Activated T-helper 9 cell treated with anti-CD3 and anti-CD28 coated beads, Interleukin-2, amount 50 U/mL, for 16 hours (primary cell): ENCODE data around the gene REN.

Experiments used
- DNase-seq: peaks from one replicate; pipeline ENCODE4 v3.0.0-alpha.2; 2020; ENCODE audit warnings: low read depth

REN gene

DNA sequence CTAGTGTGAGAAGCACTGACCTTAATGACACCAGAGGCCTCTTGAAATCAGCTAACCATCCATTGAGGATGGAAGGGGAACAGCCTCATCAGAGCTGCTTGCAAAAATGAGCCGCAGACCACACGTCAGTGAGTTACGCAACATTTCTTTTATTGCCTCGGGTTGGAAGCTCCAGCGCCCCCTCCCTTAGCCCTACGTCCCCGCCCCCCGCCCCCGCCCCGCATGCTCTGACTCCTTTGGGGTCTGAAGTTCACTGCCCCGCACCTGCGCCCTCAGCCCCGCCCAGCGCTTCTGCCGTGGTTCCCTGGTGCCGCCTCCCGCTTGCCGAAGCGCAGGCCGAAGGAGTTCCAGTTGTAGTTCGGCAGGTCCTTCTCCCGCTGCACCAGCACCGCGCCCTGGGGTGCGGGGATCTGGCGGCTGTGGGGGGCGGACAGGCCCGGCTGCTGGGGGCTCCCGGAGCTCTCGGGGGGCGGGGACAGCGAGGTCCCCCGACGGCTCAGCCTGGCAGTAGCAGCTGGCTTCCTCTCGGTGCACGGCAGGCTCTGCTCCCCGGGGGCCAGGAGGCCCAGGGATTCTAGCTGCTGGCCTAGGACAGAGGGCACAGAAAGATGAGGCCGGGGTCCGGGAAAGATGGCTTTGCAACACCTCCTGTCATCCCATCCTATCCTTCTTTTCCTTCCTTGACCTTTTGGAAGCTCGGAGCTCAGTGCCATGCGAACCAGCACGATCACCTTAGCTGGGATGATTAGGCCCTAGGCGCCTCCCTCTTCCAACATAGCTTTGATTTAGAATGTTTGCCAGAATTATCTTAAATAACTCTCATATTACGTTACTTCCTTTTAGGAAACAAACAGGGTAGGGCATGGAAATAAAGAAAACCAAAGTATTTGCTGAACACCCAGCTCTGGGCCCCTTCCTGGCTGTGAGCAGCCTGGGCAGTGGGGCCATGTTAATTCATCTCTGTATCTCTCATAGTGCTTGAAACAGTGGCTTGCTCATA is 24.4 kb upstream of the REN start:
- DNase-seq: no peak

- DNase-seq: no peak
Observed at GRCh38 chr1:204188959-204189639, 23.0 kb upstream of the REN start.

- no peak for DNase-seq
Observed at GRCh38 chr1:204186597-204186996, 20.5 kb upstream of the REN start.

- no peak for DNase-seq
Observed at GRCh38 chr1:204181116-204181515, 15.0 kb upstream of the REN start.

DNA sequence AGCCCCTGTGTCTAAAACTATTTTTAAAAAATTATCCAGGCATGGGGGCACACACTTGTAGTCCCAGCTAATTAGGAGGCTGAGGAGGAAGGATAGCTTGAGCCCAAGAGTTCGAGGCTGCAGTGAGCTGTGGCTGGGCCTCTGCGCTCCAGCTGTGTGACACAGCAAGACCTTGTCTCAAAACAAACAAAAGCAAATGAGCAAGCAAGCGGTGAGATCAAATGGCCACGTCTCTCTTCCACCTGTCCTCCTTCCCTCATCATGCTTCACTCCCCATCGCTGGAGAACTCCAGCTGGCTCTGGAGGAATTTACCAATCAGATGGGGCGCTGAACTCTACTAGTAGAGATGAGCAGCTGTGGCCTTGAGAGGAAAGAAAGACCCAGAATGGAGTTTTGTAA is 14.0 kb upstream of the REN start:
- DNase-seq: no peak

DNA sequence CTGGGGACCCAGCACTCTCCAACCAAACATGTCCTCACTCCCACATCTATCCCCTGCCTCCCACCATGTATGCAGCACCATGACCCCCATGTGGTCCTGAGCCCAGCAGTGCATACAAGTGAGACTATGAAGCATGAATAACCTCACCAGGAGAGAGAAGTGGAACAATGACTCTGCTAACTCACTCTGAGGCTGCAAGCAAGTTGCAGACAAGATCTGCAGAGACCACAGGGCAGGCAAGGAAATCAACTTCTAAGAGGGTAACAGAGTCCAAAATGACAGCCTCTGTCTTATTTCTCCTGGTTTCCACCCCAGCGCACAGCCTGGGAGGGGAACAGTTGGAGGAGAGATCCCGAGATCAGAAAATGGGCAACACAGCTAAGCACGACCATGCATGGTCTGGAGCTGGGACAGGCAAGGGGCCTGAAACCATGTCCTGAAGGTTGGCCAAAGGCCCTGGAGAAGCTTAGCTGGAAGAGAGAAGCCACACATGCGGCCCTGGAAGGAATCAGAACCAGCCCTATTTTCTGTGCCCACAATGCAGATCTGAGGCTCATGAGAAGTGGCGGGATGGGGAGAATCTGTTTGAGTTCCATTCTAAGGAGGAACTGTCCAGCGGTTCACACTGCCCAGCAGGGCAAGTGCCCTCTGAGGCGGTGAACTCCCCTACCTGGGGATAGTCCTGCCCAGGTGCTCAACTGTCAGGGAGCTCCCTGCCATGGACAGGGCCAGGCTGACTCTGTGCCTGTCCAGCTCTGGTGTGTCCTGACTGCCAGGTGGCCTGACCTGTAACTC is 12.5 kb upstream of the REN start:
- DNase-seq: no peak

GRCh38 chr1:204177133-204177532 is 11.0 kb upstream of the REN start:
- no peak for DNase-seq

DNA sequence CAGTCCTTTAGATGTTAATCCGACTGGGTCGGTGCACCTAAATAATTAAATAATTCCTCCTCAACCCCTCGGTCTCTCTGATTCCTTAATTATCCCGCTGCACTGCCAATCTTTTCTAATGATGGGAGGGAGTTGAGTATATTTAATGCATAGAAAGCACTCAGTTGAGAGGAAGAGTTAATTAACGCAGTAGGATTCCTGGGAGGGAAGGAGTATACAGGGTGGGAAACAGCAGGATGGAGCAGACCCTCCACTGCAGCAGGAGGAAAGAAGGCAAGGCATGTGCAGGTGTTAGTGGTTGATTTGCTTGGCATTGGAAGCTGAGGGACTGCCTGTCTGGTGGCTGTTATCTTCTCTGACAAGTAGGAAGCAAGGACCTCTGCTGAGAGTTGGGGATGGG is 9.9 kb upstream of the REN start:
- no peak for DNase-seq

DNA sequence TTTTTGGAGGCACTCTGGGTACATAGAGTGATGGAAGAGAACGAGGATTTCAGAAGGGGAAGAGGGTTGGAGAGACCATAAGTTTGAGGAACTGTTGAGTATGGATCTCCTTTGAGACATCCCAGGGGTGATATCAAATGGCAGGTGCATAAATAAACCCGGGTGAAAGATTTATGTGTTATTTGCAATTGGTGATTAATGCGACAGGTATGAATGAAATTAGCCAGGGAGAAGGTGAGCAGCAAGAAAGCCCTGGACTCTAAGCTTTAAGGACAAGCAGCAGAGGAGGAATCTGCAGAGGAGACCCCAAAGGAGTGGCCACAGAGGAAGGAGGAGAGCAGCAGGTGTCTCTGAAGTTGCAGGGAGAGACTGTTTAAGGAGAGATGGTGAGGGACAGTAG is 8.8 kb upstream of the REN start:
- DNase-seq: no peak

- DNase-seq: no peak
Observed at GRCh38 chr1:204172404-204173029, 6.4 kb upstream of the REN start.

GRCh38 chr1:204171751-204172178 is 5.6 kb upstream of the REN start:
- no peak for DNase-seq

- no peak for DNase-seq
Observed at GRCh38 chr1:204170494-204171155, 4.5 kb upstream of the REN start.

GRCh38 chr1:204169858-204170257 is 3.7 kb upstream of the REN start:
- DNase-seq: no peak

GRCh38 chr1:204167730-204168129 is 1.6 kb upstream of the REN start:
- DNase-seq: no peak

DNA sequence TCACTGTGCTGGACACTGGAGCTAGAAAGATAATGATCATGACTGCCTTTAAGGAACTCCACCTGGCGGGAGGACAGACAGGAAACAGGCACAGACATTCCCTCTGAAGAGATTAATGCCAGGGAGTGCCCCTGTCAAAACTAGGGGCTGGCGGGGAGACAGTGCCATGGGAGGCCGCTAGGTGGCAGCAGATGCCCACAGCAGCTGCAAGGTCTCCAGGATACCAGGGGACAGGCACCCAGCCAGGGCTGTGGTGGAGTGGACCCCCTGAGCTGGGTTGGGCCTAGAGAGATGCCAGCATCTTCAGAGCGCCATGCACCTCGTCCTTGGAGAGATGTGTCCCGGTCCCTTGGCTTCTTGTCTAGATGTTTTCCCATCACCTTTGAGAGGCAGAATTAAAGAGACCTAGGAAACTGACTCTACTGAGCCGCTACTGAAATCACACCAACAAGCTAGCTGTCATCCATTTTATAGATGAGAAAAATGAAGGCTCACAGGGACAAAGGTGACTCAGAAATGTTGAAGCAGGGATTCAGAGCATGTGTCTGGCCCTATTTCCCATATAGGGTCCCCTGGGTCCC is 3.6 kb downstream of the REN start:
- peak; percentile 68 for DNase-seq

DNA sequence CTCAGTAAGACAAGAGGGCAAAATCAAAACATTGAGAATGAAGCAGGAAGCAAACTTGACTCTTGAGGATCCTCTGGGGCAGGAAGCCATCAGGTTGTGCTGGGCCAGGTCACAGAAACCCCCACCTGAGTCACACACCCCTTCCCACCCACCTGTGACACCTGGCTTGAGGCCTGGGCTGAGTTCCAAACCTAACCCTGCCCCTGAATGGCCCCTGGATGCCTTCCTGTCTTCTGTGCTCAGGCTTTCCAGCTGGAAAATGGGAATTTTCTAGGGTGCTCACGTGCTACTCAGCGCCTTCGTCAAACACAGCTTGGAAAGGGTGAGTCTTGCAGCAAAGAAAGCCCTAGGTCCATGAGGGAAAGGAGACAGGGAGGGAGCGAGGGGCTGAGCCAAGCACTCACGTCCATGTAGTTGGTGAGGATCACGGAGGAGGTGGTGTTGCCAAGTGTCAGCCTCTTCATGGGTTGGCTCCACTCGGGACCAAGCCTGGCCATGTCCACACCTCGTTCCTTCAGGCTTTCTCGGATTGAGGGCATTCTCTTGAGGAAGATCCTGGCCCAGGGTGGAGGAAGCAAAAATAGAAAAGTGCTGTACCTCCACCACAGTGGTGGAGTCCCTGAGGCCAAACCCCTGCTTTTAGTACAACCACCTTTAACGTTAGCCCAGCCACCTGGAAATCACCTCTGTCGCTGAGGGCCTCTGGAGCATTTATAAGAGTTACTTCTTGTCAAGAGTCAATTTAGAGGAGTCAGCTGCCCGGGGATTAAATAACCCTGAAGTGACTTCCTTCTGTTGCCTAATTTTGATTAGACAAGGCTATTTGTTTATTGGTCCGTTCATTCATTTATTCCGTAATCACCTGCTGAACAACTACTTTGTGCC is 4.3 kb downstream of the REN start:
- DNase-seq: no peak

DNA sequence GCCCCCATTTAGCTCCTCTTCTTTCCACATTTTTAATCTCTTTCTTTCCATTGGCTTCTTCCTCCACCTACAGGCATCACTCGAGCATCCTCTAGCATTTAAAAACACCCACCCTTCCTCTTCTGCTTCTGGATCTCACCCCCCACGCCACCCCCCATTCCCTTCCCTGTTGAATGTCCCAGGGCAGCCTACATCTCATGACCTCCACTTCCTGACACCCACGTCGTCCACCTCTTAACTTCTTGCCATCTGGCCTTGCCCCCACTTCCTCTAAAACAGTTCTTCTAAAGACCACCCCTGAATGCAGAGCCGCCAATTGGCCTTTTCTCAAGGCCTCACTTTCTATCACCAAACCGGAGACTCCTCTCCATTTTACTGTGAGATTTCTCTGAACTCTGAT is 8.2 kb downstream of the REN start:
- DNase-seq: no peak

- DNase-seq: no peak
Observed at GRCh38 chr1:204155881-204156280, 10.3 kb downstream of the REN start.

- DNase-seq: no peak
Observed at GRCh38 chr1:204154568-204155255, 11.4 kb downstream of the REN start.
